HG03196 (cell line): ENCODE results near the gene DCAF15.
A peak's percentile ranks its signal among the peaks of the same experiment; 100 is the strongest.
"Not testable (repeated sequence)": the region's sequence is repeated elsewhere in the genome, so short reads cannot be mapped to it uniquely, and the experiment has no call there.

Experiments
- ATAC-seq: cut with Tn5 transposase; IDR thresholded peaks from one replicate; pipeline ENCODE4 v1.9.1; 2021; ENCODE audit not compliant: unreplicated experiment

The DCAF15 gene, protein sequence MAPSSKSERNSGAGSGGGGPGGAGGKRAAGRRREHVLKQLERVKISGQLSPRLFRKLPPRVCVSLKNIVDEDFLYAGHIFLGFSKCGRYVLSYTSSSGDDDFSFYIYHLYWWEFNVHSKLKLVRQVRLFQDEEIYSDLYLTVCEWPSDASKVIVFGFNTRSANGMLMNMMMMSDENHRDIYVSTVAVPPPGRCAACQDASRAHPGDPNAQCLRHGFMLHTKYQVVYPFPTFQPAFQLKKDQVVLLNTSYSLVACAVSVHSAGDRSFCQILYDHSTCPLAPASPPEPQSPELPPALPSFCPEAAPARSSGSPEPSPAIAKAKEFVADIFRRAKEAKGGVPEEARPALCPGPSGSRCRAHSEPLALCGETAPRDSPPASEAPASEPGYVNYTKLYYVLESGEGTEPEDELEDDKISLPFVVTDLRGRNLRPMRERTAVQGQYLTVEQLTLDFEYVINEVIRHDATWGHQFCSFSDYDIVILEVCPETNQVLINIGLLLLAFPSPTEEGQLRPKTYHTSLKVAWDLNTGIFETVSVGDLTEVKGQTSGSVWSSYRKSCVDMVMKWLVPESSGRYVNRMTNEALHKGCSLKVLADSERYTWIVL

DNA sequence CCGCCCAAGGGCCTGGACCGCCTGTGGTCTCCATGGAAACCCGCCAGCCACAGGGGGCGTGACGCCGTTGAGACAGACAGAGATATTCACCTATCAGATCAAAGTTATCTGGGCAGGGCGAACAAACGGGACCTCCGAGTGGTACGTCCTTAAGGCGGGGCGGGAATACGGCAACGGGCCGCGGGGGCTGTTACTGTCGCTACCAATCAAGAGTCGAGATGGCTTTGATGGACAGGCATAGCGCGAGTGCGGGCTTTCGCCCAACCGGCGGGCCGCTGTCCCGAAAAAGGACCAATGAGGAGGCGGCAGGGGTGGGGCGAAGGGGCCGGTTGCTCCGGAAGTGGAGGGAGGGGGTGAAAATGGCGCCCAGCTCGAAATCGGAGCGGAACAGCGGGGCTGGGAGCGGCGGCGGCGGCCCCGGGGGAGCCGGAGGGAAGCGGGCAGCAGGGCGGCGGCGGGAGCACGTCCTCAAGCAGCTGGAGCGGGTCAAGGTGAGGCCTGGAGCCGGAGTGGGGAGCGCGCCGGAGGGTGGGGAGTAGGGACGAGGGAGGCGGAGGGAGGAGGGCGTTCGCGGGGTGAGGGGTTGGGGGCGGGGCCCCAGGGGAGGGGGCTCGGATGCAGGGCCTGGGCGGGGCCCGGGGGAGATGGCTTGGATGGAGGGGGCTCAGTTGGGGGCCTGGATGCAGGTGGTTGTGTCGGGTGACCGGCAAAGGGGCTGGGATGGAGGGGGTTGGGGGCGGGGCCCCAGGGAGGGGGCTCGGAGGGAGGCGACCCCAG lies at the start of gene DCAF15:
Gene DCAF15 (plus strand): TSS at position 356 of the 777 bp plus-strand sequence. CDS start 4 bp downstream, at position 360.
- peak; percentile 94 for ATAC-seq

DNA sequence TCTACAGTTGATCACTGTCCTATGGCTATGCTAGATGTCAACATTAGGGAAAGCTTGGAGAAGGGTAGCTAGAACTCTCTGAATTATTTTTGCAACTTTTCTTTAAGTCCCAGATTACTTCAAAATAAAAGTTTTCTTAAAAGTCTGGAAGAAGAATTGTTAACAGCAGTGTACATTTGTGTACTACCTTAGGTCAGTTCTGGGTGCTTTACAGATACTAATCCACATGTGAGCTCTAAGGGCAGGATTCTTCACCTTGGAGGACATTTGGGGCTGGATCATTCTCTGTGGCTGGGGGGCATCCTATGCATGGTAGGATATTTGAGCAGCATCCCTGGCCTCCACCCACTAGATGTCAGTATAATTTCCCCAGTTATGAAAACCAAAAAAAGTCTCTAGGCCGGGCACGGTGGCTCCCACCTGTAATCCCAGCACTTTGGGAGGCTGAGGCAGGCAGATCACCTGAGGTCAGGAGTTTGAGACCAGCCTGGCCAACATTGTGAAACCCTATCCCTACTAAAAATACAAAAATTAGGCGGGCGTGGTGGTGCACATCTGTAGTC lies 49.2 kb upstream of the DCAF15 start:
- no peak for ATAC-seq

DNA sequence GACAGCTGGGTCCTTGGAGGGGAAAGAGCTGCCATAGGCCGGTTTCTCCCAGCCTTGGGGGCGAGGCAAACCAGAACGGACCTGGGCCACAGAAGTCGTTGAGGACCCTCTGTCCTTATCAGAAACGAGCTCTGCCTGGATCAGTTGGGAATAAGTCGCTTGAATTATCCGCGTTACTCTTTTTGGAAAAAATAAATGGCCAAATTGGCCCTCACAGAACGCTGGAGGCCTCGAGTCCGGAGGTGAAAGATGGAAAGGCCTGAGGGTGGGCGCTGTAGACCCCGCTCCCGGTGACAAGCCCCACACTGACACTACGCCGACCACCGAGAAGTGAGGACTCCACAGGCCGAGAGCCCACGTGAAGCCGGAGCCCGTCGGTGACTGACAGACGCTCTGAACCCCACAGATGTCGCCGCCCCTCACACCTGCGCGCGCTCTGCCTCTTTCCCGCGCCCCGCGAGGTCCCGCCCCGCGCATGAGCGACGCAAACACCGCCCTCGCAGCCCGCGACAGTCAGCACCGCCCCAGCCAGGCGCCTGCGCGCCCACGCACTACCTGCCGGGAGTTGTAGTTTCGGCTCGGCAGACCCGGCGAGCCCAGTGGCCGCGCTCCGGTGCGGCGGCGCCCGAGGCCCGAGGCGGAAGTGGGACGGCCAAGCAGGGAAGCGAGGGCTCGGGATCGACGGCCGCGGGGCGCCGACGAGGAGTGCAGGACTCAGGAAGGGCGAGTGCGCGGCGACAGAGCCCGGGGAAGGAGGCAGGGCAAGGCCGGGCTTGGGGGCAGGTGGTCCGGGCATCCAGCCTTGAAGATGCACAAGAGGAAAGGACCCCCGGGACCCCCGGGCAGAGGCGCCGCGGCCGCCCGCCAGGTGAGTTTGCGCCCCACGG lies 46.4 kb upstream of the DCAF15 start, which contains the start of the genes BRME1 and CC2D1A:
Gene BRME1 (minus strand): TSS at position 484 of the 887 bp plus-strand sequence. CDS start 1,225 bp downstream, outside the sequence.
Gene CC2D1A (plus strand): TSS at position 568 of the 887 bp plus-strand sequence. CDS start 241 bp downstream, at position 809.
- peak; percentile 84 for ATAC-seq

DNA sequence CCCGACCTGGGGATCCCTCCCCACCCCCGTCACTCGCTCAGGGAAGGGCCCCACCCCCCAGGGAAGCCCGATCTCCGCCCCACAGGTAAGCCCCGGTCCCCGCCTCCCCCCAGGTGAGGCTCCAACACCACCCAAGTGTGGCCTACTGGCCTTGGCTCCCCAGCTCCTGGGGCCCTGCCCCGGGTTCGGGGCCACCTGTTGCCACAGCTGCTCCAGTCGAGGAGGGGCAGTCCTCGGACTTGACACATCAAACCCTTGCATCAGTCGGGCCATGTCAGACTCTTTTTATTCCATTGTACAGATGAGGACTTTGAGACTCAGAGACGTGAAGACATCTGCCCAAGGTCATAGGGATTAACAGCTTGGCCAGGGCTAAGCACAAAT lies 45.8 kb upstream of the DCAF15 start:
- ATAC-seq: peak; percentile 15

DNA sequence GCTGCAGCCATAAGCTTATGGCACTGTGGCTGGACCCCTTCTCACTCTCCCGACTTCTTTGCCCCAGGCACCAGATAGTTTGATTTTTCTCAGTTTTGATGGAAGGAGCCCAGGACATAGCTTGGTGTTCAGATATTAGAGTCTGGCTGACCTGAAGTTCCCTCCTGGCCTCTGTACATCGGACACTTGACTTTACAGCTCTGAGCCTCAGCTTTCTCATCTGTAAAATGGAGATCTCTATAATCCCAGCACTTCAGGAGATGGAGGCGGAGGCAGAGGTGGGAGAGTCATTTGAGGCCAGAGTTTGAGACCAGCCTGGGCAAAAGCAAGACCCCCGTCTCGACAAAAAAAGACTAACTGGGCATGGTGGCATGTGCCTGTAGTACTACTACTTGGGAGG lies 45.4 kb upstream of the DCAF15 start:
- peak; percentile 5 for ATAC-seq

DNA sequence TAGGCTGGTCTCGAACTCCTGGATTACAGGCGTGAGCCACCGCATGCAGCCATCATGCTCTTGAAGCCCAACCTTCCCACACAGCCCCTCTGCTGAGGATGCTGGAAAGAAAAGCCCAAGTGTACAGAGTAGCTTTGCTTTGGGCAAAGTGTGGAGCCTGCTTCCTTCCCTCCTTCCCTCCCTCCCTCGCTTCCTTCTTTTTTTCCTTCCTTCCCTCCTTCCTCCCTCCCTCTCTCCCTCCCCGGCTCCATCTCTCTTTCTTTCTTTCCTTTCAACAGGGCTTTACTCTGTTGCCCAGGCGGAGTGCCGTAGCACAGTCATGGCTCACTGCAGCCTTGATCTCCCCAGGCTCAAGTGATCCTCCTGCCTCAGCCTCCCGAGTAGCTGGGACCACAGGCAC lies 43.6 kb upstream of the DCAF15 start:
- ATAC-seq: no peak

DNA sequence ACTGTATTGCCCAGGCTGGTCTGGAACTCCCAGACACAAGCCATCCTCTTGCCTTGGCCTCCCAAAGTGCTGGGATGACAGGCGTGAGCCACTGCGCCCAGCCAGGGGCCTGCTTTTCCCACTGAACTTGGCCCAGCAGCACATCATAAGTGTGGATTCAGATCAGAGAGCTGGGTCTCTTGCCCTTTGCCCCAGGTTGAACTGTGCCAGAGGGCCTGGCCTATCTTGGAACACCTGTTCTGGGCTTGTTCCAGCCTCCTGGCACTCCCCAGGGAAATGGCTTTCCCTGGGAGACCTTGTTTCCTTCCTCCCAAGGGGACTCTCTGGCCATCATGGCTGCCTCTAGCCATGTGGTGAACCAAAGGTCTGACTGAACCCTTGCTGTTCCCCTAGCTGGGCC lies 42.9 kb upstream of the DCAF15 start:
- ATAC-seq: no peak

DNA sequence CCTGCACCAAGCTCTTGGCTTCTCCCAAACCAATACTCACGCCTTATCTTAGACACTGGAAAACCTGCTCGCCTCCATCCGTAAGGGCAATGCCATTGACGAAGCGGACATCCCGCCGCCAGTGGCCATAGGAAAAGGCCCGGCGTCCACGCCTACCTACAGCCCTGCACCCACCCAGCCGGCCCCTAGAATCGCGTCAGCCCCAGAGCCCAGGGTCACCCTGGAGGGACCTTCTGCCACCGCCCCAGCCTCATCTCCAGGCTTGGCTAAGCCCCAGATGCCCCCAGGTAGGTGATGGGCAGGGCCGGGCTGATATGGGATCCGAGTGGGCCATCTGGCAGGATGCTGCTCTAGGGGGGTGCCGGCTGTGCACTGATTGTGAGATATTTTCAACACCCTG lies 39.0 kb upstream of the DCAF15 start:
- ATAC-seq: no peak

DNA sequence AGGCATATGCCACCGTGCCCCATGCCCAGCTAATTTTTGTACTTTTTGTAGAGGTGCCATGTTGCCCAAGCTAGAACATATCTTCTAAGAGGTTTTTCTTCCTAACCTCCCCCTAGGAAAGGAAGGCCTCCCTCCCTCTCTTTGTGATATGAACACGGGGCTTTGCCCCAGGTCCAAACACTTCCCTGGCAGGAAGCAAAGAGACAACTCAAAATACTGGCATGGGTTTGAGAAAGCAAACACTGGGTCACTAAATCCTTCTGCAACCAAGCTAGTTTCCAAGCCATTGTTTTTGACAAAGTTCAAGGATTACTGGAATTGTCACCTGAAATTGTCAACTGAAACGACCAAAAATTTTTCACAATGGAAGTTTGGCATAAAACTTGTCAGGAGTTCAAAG lies 37.5 kb upstream of the DCAF15 start:
- no peak for ATAC-seq

DNA sequence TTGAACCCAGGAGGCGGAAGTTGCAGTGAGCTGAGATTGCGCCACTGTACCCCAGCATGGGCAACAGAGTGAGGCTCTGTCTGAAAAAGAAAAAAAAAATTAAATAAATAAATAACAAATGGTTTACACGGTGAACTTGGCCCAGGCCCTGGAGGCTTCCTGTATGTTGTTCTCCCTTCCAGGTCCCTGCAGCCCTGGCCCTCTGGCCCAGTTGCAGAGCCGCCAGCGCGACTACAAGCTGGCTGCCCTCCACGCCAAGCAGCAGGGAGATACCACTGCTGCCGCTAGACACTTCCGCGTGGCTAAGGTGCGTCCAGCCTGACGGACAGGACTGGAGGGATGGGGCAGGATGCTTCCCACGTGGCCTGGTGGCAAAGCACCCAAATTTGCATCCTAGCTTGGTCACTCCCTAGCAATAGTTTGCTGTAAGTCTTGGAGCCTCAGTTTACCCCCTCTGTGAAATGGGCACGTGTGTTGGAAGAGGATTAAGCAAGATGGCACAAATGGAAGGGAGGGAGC lies 34.4 kb upstream of the DCAF15 start:
- no peak for ATAC-seq

DNA sequence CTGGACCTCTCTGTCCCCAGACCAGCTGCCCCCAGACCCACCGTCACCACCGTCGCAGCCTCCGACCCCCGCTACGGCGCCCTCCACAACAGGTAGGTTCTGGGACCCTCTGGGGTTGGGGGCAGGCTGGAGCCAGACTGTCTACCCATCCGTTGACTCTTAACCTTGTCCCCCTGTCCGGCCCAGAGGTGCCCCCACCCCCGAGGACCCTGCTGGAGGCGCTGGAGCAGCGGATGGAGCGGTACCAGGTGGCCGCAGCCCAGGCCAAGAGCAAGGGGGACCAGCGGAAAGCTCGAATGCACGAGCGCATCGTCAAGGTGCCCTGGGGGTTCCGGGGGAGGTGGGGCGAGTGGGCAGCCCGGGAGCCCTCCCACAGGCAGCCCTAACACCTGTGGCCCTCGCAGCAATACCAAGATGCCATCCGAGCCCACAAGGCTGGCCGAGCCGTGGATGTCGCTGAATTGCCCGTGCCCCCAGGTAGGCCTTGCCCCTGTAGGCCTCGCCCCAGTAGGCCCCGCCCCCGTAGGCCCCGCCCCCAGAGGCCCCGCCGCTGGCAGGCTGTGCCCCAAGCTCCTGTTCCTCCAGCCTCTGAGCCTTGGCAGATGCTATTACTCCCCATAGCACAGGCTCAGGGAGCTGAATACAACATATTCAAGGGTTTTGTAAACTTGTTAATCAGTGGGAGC lies 33.4 kb upstream of the DCAF15 start:
- ATAC-seq: no peak

DNA sequence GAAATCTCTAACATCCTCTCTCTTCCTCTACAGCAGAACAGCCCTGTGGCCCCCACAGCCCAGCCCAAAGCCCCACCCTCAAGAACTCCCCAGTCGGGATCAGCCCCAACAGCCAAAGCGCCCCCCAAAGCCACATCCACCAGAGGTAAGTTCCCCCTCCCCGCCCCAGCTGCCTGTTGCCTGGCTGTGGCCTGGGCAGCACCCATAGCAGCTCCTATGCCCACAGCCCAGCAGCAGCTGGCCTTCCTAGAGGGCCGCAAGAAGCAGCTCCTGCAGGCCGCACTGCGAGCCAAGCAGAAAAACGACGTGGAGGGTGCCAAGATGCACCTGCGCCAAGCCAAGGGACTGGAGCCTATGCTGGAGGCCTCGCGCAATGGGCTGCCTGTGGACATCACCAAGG lies 31.8 kb upstream of the DCAF15 start:
- no peak for ATAC-seq

DNA sequence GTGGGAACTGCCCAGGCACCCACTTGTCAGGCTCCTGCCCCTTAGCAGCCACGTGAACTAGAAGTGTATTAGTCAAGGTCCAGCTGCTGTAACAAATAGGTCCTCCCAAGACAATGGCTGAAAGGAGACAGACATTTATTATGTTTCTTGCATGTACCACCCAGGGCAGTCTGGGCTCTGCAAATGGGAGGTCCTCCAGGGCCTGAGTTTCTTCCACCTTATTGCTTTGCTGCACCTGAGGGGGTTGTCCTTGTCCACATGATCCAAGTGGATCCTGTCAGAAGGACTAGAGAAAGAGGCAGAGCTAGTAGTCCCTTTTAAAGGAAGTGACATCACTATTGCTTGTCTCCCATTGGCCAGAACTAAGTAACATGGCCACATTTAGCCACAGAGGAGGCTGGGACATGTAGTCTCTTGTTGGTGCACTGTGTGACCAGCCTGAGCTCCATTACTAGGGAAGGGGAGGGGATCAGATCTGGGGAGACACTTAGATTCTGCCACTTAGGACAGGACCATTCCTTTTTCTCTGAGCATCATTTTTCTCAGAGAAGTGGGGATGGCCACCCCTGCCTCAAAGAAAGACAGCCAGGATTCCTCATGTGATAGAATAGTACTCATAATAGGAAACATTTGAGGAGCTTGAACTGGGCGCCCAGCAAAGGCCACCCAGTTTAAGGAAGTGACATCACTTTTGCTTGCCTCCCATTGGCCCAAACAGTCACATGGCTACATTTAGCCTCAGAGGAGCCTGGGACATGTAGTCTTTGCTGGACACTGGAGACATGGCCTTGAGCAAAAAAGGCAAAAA lies 31.2 kb upstream of the DCAF15 start:
- no peak for ATAC-seq

DNA sequence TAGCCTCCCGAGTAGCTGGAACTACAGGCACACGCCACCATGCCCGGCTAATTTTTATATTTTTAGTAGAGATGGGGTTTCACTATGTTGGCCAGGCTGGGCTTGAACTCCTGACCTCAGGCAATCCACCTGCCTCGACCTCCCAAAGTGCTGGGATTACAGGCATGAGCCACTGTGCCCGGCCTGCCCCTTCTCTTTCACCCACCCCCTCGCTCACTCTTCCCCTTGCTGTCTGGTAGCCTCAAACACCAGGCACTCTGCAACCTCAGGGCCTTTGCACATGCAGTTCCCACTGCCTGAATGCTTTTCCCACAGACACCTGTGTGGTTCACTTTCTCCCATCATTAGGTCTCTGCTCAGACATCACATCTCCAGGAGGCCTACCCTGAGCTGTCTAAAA lies 30.2 kb upstream of the DCAF15 start:
- ATAC-seq: not testable (repeated sequence)

DNA sequence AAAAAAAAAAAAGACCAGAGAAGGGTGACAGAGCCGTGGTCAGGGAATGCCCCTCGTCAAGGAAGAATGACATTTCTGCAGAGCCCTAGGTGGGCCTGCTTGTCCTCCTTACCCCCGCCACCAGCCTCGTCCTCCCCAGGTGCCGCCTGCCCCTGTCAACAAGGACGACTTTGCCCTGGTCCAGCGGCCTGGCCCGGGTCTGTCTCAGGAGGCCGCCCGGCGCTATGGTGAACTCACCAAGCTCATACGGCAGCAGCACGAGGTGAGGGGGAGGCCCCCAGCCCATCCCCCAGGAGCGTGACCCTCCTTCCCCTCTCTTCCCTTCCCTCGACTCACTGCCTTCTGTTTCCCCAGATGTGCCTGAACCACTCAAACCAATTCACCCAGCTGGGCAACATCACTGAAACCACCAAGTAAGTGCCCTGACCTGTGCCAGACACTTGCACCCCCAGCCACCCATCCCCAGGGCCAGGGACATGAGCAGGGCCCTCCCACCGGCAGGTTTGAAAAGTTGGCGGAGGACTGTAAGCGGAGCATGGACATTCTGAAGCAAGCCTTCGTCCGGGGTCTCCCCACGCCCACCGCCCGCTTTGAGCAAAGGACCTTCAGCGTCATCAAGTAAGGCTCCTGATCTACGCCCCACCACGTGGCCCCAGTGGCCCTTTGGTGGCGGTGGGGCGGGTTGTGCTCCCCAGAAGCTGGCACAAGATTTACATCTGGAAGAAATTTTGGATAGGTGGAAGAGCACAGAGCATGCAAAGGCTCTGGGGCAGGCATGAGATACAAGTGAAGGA lies 28.9 kb upstream of the DCAF15 start:
- no peak for ATAC-seq

DNA sequence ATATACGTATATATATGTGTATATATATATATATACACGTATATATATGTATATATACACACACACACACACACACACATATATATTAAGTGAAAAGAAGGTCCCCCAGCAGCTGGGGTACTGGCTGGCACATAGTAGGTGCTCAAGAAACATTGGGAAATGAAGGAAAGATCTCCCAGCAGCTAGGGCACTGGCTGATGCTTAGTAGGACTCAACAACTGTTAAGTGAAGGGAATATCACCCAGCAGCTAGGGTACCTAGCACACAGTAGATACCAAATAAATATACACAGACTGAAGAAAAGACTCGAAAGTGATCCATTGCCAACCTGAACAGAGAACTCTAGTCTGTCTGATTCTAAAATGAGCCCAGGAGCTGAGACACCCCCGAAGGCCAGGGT lies 26.3 kb upstream of the DCAF15 start:
- ATAC-seq: no peak

DNA sequence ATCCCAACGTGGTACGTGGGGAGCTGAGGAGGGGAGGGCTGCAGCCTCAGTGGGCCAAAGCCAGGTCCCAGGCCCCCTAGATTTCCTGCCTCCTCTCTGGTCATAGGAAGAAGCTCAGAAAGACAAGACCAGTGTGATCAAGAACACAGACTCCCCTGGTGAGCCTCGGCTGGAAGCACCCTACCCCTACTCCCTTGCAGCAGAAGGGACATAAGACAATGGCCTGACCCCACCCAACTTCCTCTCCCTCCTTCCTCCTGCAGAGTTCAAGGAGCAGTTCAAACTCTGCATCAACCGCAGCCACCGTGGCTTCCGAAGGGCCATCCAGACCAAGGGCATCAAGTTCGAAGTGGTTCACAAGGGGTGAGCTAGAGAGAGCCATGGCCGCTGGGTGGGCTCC lies 25.6 kb upstream of the DCAF15 start:
- no peak for ATAC-seq

DNA sequence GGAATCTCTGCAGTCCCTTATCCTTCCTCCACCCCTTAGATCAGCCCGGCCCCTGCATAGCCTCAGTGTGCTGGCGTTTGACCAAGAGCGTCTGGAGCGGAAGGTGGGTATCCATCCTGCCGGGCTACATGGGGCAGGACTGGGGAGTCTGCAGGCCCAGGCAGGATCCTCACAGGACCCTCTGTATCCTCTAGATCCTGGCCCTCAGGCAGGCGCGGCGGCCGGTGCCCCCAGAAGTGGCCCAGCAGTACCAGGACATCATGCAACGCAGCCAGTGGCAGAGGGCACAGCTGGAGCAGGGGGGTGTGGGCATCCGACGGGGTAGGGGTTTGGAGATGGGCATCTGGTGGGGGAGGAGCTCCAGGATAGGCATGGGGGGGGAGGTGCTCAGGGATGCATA lies 23.0 kb upstream of the DCAF15 start:
- no peak for ATAC-seq
